Stimulated activated CD4-positive, alpha-beta T cell treated with anti-CD3 and anti-CD28 coated beads, Interleukin-12 subunit alpha, Interleukin-12 subunit beta, amount 100 ng/mL, for 4 hours (primary cell): ENCODE data around the gene DLL4.

Experiments used
- DNase-seq: peaks from one replicate; pipeline ENCODE4 v3.0.0-alpha.2; 2020

DLL4 gene

GRCh38 chr15:40928821-40929659 is at the start of gene DLL4:
Gene DLL4, plus strand, starts transcription at chr15:40929340. Its CDS starts 329 bp downstream, at chr15:40929669.
- DNase-seq, result peak; percentile 35

DNA sequence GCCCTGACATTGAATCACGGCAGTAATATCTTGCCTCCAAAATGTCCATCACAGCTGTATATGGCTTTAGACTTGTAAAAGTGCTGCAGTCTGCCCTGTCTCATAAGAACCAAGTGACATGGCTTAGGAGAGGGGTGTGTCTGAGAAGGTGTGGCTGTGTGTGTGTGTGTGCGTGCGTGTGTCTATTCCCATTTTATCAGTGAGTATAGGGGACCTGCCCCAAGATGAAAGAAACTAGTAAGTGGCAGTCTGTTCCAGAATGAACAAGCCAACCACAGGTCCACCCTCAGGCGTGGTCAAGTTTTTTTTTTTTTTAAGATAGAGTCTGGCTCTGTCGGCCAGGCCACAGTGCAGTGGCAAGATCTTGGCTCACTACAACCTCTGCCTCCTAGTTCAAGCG is 49.5 kb upstream of the DLL4 start:
- no peak for DNase-seq

- no peak for DNase-seq
Measured at GRCh38 chr15:40881351-40881750, 47.8 kb upstream of the DLL4 start.

DNA sequence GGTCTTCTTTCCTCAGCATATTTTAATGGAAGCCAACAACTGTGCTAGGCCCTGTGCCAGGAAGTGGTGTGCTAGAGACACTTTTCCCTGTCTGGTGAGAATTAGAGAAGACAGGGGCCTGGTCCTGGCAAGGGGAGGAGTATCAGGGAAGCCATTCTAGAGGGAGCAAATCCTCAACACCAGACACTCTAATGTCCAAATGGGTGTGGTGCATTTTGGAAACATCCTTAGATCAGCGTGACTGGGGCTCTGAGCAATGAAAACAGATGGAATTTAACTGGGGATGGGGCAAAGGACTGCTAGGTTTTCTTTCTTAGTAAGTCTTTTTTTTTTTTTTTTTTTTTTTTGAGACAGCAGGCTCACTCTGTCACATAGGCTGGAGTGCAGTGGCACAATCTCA is 42.6 kb upstream of the DLL4 start:
- DNase-seq, result no peak

DNA sequence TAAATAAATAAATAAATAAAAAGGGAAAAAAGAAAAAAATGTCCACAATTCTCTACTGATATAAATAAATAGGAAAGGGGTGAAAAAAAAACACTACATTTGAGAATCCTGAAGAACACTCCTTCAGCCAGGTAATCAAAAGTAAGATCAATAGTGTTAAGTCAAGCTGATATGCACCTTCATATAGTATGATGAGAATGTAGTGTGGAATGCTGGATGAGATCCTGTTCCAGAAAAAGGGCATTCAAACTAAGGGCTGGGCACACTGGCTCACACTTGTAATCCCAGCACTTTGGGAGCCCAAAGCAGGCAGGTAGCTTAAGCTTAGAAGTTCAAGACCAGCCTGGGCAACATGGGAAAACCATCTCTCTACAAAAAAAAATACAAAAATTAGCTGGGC is 40.0 kb upstream of the DLL4 start:
- no peak for DNase-seq

DNA sequence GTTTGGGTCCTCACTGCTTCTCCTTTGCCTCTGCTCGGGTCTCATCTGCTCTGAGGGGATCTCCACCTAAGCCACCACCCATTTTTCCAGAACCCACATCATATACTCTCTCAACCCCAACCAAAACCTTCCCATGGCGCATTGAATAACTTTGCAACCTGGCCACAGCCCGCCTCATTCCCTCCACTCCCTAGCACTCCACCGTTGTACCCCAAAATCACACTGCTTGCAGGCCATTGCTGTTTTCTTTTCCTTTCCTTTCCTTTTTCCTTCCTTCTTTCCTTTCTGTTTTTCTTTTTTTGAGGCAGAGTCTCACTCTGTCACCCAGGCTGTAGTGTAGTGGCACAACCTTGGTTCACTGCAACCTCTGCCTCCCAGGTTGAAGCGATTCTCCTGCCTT is 38.0 kb upstream of the DLL4 start:
- DNase-seq, result no peak

DNA sequence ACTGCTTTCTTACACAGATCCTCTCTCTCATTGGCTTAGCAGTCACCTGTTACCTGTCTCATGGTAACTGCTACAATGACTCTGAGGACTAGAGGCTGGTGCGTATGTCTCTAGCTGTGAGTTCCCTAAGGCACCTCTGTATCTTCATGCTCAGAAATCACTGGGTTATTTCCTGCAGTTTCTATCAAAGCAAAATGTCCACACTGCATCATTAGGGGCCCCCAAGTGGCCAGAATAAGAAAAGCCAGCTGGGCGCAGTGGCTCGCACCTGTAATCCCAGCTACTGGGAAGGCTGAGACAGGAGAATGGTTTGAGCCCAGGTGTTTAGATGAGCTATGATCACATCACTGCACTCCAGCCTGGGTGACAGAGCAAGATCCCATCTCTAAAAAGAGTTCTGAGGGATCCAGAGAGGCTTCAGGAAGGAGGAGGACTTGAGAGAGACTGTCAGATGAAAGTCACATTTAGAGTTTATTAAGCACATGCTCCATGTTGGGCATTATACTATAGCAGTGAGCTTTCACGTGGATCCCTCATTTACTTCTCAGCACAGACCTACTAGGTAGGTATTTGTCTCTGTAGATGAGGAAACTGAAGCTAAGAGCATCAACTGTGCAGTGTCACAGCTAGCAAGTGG is 37.2 kb upstream of the DLL4 start:
- no peak for DNase-seq

DNA sequence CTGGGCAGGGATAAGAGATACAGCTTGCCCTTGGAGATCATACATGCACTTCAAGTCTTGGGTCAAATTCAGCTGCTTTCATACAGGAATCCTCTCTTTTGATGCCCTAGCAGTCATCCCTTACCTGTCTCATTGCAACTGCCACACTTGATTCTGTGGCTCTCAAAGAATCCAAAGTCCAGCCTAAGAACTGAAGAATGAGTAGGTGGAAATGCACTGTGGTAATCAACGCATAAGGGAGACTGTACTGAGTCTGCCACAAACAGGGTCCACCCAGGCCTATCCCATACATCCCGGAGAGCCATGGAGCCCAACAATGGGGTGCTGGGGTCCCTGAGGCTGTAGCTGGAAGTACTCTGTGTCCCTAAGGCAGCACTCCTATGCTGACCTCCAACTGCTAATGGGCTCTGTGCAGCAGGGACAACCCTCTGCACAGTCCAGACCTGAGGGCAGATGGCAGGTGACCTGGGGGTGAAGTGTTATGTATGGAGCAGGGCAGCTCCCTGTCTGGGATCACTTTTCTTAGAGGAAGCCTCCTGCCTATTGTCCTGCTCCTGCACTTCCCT is 36.6 kb upstream of the DLL4 start:
- no peak for DNase-seq

- no peak for DNase-seq
Measured at GRCh38 chr15:40893019-40893670, 36.0 kb upstream of the DLL4 start.

GRCh38 chr15:40893733-40894680 is 35.1 kb upstream of the DLL4 start, which contains the start of gene VPS18:
Gene VPS18, plus strand, starts transcription at chr15:40894450. Its CDS starts 319 bp downstream, at chr15:40894769.
- peak; percentile 100 for DNase-seq

- peak; percentile 37 for DNase-seq
Measured at GRCh38 chr15:40894681-40895448, 34.3 kb upstream of the DLL4 start.

DNA sequence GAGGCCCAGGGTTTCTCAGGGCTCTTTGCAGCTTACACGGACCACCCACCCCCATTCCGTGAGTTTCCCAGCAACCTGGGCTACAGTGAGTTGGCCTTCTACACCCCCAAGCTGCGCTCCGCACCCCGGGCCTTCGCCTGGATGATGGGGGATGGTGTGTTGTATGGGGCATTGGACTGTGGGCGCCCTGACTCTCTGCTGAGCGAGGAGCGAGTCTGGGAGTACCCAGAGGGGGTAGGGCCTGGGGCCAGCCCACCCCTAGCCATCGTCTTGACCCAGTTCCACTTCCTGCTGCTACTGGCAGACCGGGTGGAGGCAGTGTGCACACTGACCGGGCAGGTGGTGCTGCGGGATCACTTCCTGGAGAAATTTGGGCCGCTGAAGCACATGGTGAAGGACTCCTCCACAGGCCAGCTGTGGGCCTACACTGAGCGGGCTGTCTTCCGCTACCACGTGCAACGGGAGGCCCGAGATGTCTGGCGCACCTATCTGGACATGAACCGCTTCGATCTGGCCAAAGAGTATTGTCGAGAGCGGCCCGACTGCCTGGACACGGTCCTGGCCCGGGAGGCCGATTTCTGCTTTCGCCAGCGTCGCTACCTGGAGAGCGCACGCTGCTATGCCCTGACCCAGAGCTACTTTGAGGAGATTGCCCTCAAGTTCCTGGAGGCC is 29.5 kb upstream of the DLL4 start:
- DNase-seq, result no peak

GRCh38 chr15:40900256-40901052 is 28.7 kb upstream of the DLL4 start:
- DNase-seq, result no peak

GRCh38 chr15:40901053-40901443 is 28.1 kb upstream of the DLL4 start:
- DNase-seq, result no peak

- DNase-seq, result no peak
Measured at GRCh38 chr15:40902605-40903561, 26.3 kb upstream of the DLL4 start.

DNA sequence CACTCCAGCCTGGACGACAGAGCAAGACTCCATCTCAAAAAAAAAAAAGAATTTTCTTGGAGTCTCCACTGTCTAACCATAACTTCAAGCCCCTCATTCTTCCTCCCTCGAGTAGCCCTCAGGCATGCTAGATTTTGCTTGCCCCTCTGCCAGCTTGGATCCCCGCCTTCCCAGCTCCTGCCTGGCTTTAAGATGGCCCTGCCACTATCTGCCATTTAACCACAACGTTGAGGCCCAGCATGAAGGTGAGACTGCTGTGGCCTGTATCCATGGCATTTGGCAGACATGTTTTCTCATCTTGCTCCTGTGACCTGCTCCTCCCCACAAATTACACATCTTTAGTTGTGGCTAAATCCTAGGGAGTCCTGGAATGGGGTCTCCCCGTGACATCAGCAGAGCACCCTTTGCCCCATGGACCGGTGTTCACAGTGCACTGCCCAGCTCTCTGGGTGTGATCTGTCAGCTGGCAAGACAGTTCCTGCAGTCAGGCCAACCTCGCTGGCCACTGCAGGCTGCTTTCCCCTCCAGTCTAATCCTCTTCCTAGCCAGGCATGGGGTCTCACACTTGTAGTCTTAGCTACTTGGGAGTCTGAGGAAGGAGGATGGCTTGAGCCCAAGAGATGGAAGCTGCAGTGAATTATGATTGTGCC is 24.5 kb upstream of the DLL4 start:
- no peak for DNase-seq

DNA sequence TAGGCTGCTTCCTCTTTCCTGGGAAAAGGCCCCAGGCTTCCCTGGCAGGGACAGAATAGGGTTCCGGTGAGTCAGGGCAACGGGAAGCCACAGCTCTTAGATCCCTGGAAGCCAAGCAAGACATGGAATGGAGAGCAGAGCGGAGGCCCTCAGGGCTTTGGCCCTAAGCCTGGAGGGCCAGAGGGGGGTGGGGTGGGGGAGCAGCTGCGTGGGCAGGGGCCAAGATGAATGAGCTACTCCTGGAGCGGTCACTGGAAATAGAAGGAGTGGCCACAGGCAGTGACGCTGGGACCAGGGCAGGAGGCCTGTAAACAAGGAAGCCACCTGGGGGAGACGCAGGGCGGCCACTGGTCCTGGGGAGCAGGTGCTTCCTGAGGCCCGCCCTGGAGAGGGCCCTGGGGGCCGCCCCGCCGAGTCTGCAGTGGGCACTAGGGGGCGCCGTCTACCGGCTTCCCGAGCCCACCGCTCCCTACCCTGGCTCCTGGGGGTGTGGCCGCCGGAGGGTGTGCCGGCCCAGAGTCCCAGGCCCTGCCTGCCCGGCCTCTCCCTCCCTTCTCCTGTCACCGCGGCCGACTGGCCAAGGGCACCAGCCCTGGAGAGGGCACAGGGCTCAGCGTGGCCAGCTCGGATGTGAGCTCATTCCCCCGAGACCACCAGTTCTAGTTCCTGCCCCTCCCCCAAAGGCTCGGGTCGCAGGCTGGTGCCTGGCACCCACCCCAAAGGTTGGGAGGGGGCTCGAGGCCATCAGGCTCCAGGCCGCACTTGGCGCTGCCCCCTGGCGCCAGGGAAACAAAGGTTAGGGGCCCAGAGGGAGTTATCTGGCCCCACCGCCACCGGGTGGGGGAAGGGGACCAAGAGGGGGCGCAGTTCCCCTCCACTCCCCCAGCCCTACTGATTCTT is 22.8 kb upstream of the DLL4 start:
- DNase-seq, result peak; percentile 76
